ENCODE data around the gene NHERF1.

The NHERF1 gene

GRCh38 chr17:74768069-74768762, 19.8 kb downstream of the NHERF1 start:
- DNase-seq (ENCODE audit: low spot score) = no peak
- FAIRE-seq = no peak

- DNase-seq (ENCODE audit: low spot score) = no peak
Measured at GRCh38 chr17:74768763-74769114, 20.3 kb downstream of the NHERF1 start.

GRCh38 chr17:74769266-74769855, 20.9 kb downstream of the NHERF1 start:
- DNase-seq (ENCODE audit: low spot score) = no peak
- no peak for FAIRE-seq

More at GRCh38 chr17:74768763-74769114, 20.3 kb downstream of the NHERF1 start:
- peak; percentile 13 for FAIRE-seq

- FAIRE-seq (no peak), DNase-seq (ENCODE audit: low spot score) (no peak)
Measured at GRCh38 chr17:74769856-74770497, 21.5 kb downstream of the NHERF1 start.

- FAIRE-seq (peak; percentile 77), DNase-seq (ENCODE audit: low spot score) (no peak)
Measured at GRCh38 chr17:74770498-74771318, 22.3 kb downstream of the NHERF1 start.

- peak; percentile 5 for FAIRE-seq
- no peak for DNase-seq (ENCODE audit: low spot score)
Measured at GRCh38 chr17:74771319-74771914, 23.0 kb downstream of the NHERF1 start.

GRCh38 chr17:74772053-74772452, 23.6 kb downstream of the NHERF1 start:
- no peak for FAIRE-seq

GRCh38 chr17:74773414-74773813, 25.0 kb downstream of the NHERF1 start:
- no peak for FAIRE-seq

More at GRCh38 chr17:74772053-74772452, 23.6 kb downstream of the NHERF1 start:
- no peak for DNase-seq (ENCODE audit: low spot score)

GRCh38 chr17:74773871-74774286, 25.5 kb downstream of the NHERF1 start:
- FAIRE-seq (no peak), DNase-seq (ENCODE audit: low spot score) (no peak)

More at GRCh38 chr17:74773414-74773813, 25.0 kb downstream of the NHERF1 start:
- DNase-seq (ENCODE audit: low spot score) = no peak

GRCh38 chr17:74775409-74776043, 27.1 kb downstream of the NHERF1 start:
- no peak for FAIRE-seq
- DNase-seq (ENCODE audit: low spot score) = no peak

GRCh38 chr17:74776044-74776962, 27.9 kb downstream of the NHERF1 start, which contains the start of gene NAT9:
Gene NAT9, minus strand, starts transcription at chr17:74776345. Its CDS starts 647 bp downstream, at chr17:74775698.
- FAIRE-seq (peak; percentile 94), DNase-seq (ENCODE audit: low spot score) (peak; percentile 100)

- no peak for FAIRE-seq
Measured at GRCh38 chr17:74776990-74777389, 28.6 kb downstream of the NHERF1 start.

GRCh38 chr17:74777901-74778515, 29.6 kb downstream of the NHERF1 start:
- DNase-seq (ENCODE audit: low spot score) (no peak), FAIRE-seq (no peak)

More at GRCh38 chr17:74776990-74777389, 28.6 kb downstream of the NHERF1 start:
- DNase-seq (ENCODE audit: low spot score) = no peak

- no peak for FAIRE-seq
- DNase-seq (ENCODE audit: low spot score) = no peak
Measured at GRCh38 chr17:74778960-74779359, 30.5 kb downstream of the NHERF1 start.

GRCh38 chr17:74779501-74779900, 31.1 kb downstream of the NHERF1 start:
- no peak for DNase-seq (ENCODE audit: low spot score)
- FAIRE-seq = no peak

GRCh38 chr17:74779948-74780400, 31.5 kb downstream of the NHERF1 start:
- no peak for DNase-seq (ENCODE audit: low spot score)
- no peak for FAIRE-seq

- FAIRE-seq (no peak), DNase-seq (ENCODE audit: low spot score) (peak; percentile 72)
Measured at GRCh38 chr17:74780443-74781238, 32.2 kb downstream of the NHERF1 start.

- FAIRE-seq = peak; percentile 27
- no peak for DNase-seq (ENCODE audit: low spot score)
Measured at GRCh38 chr17:74782571-74782970, 34.1 kb downstream of the NHERF1 start.

Measured in urothelium cell line (cell line).